HUES64 (cell line): ENCODE data around the gene CDH24.

Experiments
- H3K27ac ChIP-seq: 2 replicates; pipeline ENCODE4 v1.7.0; 2013; ENCODE audit warnings: low read depth, low read length, inconsistent platforms
- H3K27me3 ChIP-seq: 2 replicates; pipeline ENCODE4 v1.6.1; 2013; ENCODE audit warnings: mild to moderate bottlenecking, low read length; ENCODE audit not compliant: insufficient read depth
- H3K36me3 ChIP-seq: 2 replicates; pipeline ENCODE4 v1.6.1; 2013; ENCODE audit warnings: mild to moderate bottlenecking, low read length; ENCODE audit not compliant: insufficient read depth
- H3K4me1 ChIP-seq: 2 replicates; pipeline ENCODE4 v1.6.1; 2013; ENCODE audit warnings: mild to moderate bottlenecking, low read length, moderate library complexity; ENCODE audit not compliant: insufficient read depth
- H3K4me3 ChIP-seq: 2 replicates; pipeline ENCODE4 v1.5.1; 2013; ENCODE audit warnings: mild to moderate bottlenecking, low read length, moderate library complexity
- H3K9ac ChIP-seq: 2 replicates; pipeline ENCODE4 v1.6.1; 2013; ENCODE audit warnings: mild to moderate bottlenecking, low read depth, low read length
- H3K9me3 ChIP-seq: 2 replicates; pipeline ENCODE4 v1.6.1; 2013; ENCODE audit warnings: low read depth, low read length; ENCODE audit not compliant: insufficient read depth
- WGBS: fragments of 150-250, 120-280 bp; methylation state at CpG from one replicate; pipeline ENCODE4 v1.1.7; 2013; ENCODE audit warnings: missing lambda C conversion rate; 5-methylcytosine and 5-hydroxymethylcytosine counted together

The CDH24 gene

GRCh38 chr14:23056145-23056955 lies 970 bp downstream of the CDH24 start:
- Histone ChIP-seq H3K4me3 (peak overlapping the region; percentile 63), H3K36me3 (peaks cover 43% of the 10 kb centered on the region), H3K27ac (no peak overlapping the region), H3K27me3 (peaks cover 5% of the 10 kb centered on the region; the same call in 1 of the 2 replicates), H3K9me3 (no peaks in the 10 kb centered on the region), H3K4me1 (peaks cover 4% of the 10 kb centered on the region), H3K9ac (peak overlapping the region; percentile 70; the same call in 1 of the 2 replicates)
- 13% methylated on average over 16 of the region's 17 CpGs for WGBS

- Histone ChIP-seq H3K4me1 (peaks cover 4% of the 10 kb centered on the region), H3K27ac (no peak overlapping the region)
- WGBS: 91% methylated on average over 6 of the region's 6 CpGs
These were observed 1.6 kb downstream of the CDH24 start for GRCh38 chr14:23055621-23056144.

DNA sequence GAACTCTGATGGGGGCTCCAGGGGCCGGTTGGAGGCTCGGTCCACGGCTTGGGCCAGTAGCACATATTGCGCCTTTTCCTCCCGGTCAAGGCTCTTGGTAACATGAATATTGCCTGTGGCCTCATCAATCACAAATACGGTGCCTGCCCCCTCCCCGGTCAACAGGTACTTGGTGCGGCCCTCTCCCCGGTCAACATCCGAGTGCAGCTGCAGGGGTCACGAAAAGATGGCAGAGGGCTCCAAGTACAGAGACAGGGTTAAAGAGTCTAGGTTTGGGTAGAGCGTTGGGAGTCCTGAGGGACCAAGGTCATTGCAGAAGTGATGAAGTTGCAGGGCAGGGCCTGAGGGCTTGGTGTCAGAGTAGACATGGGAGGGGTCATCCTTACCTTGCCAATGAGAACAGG lies 2.2 kb downstream of the CDH24 start:
- peaks cover 35% of the 10 kb centered on the region for H3K36me3 ChIP-seq
- H3K4me1 ChIP-seq: peaks cover 4% of the 10 kb centered on the region
- no peak overlapping the region for H3K4me3 ChIP-seq
- no peaks in the 10 kb centered on the region for H3K9me3 ChIP-seq
- peaks cover 5% of the 10 kb centered on the region; the same call in 1 of the 2 replicates for H3K27me3 ChIP-seq
- H3K9ac ChIP-seq: no peak overlapping the region
- H3K27ac ChIP-seq: no peak overlapping the region
- whole genome bisulfite sequencing: 97% methylated on average over 12 of the region's 12 CpGs

More at GRCh38 chr14:23055621-23056144, 1.6 kb downstream of the CDH24 start:
- Histone ChIP-seq H3K9ac (no peak overlapping the region), H3K4me3 (peak overlapping the region; percentile 63), H3K9me3 (no peaks in the 10 kb centered on the region), H3K27me3 (peaks cover 5% of the 10 kb centered on the region; the same call in 1 of the 2 replicates), H3K36me3 (peaks cover 40% of the 10 kb centered on the region)

DNA sequence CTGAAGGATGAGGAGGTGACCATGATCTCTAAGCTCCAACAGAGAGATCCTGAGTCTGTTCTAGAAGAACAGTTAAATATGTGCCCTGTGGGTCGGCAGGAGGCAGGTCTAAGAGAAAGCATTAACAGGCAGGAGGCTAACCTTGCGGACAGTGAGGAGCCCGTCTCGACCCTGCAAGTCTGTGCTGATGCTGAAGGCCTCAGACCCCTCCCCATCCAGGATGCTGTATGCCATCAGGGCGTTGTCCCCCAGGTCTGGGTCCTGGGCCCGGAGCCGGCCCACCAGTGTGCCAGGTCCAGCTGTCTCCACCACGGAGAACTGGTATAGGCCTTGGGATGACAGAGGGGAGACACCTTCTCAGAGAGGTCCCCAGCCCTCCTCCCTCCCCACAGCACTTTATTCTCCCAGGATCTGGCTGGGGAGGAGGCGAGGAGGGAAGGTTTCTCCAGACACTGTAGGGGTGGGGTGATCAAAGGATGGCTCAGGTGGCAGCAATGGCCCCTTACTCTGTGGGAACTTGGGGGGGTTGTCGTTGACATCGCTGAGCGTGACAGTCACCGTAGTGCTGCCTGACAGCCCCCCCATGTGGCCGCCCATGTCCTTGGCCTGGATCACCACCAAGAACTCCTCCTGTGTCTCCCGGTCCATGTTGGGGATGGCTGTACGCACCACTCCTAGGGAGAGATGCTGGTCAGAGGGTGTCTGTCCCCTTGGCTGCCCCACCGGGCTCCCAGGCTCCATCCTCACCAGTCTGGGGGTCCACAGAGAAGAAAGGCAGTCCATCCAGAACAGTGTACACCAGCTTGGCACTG lies 3.1 kb downstream of the CDH24 start:
- Histone ChIP-seq H3K9me3 (no peaks in the 10 kb centered on the region), H3K27ac (no peak overlapping the region), H3K4me3 (no peak overlapping the region), H3K4me1 (peaks cover 4% of the 10 kb centered on the region), H3K36me3 (peaks cover 31% of the 10 kb centered on the region), H3K27me3 (peaks cover 5% of the 10 kb centered on the region; the same call in 1 of the 2 replicates), H3K9ac (no peak overlapping the region)
- 86% methylated on average over 17 of the region's 17 CpGs for WGBS

- 94% methylated on average over 10 of the region's 10 CpGs for WGBS
- no peak overlapping the region for H3K27ac ChIP-seq
- peaks cover 24% of the 10 kb centered on the region for H3K36me3 ChIP-seq
- no peak overlapping the region for H3K9ac ChIP-seq
- H3K4me1 ChIP-seq: peaks cover 4% of the 10 kb centered on the region
- H3K4me3 ChIP-seq: no peak overlapping the region
- H3K27me3 ChIP-seq: peaks cover 5% of the 10 kb centered on the region; the same call in 1 of the 2 replicates
- H3K9me3 ChIP-seq: no peaks in the 10 kb centered on the region
These were observed 3.9 kb downstream of the CDH24 start for GRCh38 chr14:23053426-23053825.

DNA sequence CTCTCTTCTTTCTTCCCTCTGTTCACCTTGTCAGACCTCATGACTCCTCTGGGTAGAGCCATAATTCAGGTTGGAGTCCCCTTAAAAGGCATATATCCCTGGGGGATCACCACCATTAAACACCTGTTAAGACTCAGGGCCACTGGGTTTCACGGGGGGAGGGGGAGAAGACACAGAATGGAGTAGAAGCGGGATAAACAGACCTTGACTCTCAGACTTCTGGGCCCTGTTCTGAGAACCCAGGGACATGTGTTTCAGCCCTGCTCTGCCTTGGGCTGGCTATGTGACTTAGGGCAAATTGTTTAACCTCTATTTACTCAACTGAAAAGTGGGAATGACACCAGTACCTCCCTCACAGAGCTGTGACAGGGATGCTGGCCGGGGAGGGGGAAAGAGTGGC lies 4.6 kb downstream of the CDH24 start:
- H3K36me3 ChIP-seq: peaks cover 22% of the 10 kb centered on the region
- H3K9me3 ChIP-seq: no peaks in the 10 kb centered on the region
- H3K4me1 ChIP-seq: peaks cover 4% of the 10 kb centered on the region
- H3K27ac ChIP-seq: no peak overlapping the region
- 66% methylated on average over 3 of the region's 3 CpGs for WGBS
- H3K27me3 ChIP-seq: peaks cover 5% of the 10 kb centered on the region; the same call in 1 of the 2 replicates
- no peak overlapping the region for H3K4me3 ChIP-seq
- no peak overlapping the region for H3K9ac ChIP-seq

DNA sequence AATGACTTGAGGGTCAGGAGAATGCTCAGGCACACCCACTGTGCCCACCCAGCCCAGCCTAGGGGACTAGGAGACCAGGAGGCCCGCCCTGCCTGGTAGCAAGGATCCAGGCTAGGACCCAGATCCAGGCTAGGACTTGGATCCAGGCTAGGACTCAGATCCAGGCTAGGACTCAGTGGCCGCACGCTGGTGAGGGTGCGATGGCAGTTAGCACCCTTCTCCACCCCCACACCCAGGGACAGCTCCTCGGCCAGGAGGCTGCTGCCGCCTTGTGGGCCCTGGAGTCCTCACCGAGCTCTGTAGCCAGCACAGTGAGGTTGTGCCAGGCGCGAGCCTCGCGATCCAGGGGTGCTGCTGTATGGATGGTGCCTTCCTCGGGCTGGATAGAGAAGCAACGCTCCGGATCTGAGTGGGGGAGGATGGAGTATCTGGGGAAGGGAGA lies 5.1 kb downstream of the CDH24 start:
- H3K27ac ChIP-seq: no peak overlapping the region
- peaks cover 5% of the 10 kb centered on the region; the same call in 1 of the 2 replicates for H3K27me3 ChIP-seq
- WGBS: 86% methylated on average over 14 of the region's 14 CpGs
- peaks cover 22% of the 10 kb centered on the region for H3K36me3 ChIP-seq
- no peak overlapping the region for H3K9ac ChIP-seq
- peaks cover 4% of the 10 kb centered on the region for H3K4me1 ChIP-seq
- H3K4me3 ChIP-seq: no peak overlapping the region
- no peaks in the 10 kb centered on the region for H3K9me3 ChIP-seq

- WGBS: 84% methylated on average over 5 of the region's 5 CpGs
These were observed 5.9 kb downstream of the CDH24 start for GRCh38 chr14:23051141-23052057.

DNA sequence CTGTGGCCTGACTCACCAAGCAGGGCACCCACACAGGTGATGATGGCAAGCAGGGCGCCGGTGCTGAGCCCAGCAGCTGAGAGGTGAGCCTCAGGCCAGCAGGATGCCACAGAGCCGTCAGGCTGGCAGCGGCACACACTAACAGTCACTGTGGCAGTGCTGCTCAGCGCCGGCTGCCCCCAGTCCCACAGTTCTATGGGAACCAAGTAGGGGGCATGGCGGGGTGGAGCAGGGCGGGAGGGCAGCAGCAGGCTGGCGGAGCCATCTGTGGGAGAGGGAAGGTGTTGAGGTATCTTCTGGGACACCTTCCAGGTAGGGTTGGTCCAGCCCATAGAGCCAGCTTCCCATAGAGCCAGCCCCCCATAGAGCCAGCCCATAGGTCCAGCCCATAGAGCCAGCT lies 8.3 kb downstream of the CDH24 start:
- no peak overlapping the region for H3K4me3 ChIP-seq
- no peaks in the 10 kb centered on the region for H3K4me1 ChIP-seq
- H3K9ac ChIP-seq: no peak overlapping the region
- H3K9me3 ChIP-seq: no peaks in the 10 kb centered on the region
- H3K27me3 ChIP-seq: no peaks in the 10 kb centered on the region
- 92% methylated on average over 7 of the region's 9 CpGs for WGBS
- peaks cover 18% of the 10 kb centered on the region for H3K36me3 ChIP-seq
- H3K27ac ChIP-seq: no peak overlapping the region

More at GRCh38 chr14:23051141-23052057, 5.9 kb downstream of the CDH24 start:
- Histone ChIP-seq H3K4me3 (no peak overlapping the region), H3K36me3 (peaks cover 22% of the 10 kb centered on the region), H3K27ac (no peak overlapping the region), H3K9me3 (no peaks in the 10 kb centered on the region), H3K9ac (no peak overlapping the region), H3K4me1 (peaks cover 4% of the 10 kb centered on the region), H3K27me3 (no peaks in the 10 kb centered on the region)
